Common myeloid progenitor, CD34-positive (primary cell): ENCODE measurements around the gene MYO18B.

Source experiments
- CTCF ChIA-PET: fragments of 350-600 bp; sonication (Branson Sonifier 250); formaldehyde crosslinking; loops from one replicate; lab custom pipeline; 2021; ENCODE audit warnings: antibody characterized with exemption; lab: Charles Lee
- POLR2A ChIA-PET: fragments of 350-600 bp; sonication (Branson Sonifier 250); formaldehyde crosslinking; loops from one replicate; lab custom pipeline; 2021; ENCODE audit warnings: antibody characterized with exemption; lab: Charles Lee
- DNase-seq, 3 donors: peaks; one replicate each; pipeline versions ENCODE4 v3.0.0 to v3.0.0-alpha.2; 2013
- H3K27ac ChIP-seq, 2 experiments: 1 replicate in 1 of 2; 2 replicates in 1 of 2; pipeline ENCODE4 v1.7.0; 2013; ENCODE audit warnings: inconsistent platforms in 2 of 2, low read length in 2 of 2, mild to moderate bottlenecking in 2 of 2, low read depth in 1 of 2, moderate library complexity in 1 of 2; ENCODE audit not compliant: severe bottlenecking in 2 of 2, insufficient read depth in 1 of 2, poor library complexity in 1 of 2
- H3K27me3 ChIP-seq, 5 experiments: replicated peaks in 2 of 5; 1 replicate in 3 of 5; 2 replicates in 2 of 5; pipeline versions ENCODE4 v1.6.1 to v1.7.0; 2013; ENCODE audit warnings: low read length in 4 of 5, mild to moderate bottlenecking in 2 of 5, moderate library complexity in 2 of 5, inconsistent platforms in 1 of 5; ENCODE audit not compliant: insufficient read depth in 5 of 5, control insufficient read depth in 4 of 5
- H3K36me3 ChIP-seq, 4 experiments: 1 replicate in 2 of 4; 2 replicates in 2 of 4; pipeline versions ENCODE4 v1.6.1 to v1.7.0; 2013; ENCODE audit warnings: low read length in 3 of 4, control low read depth in 1 of 4, mild to moderate bottlenecking in 1 of 4; ENCODE audit not compliant: control insufficient read depth in 4 of 4, insufficient read depth in 4 of 4
- H3K4me1 ChIP-seq, 4 experiments: 1 replicate in 3 of 4; 2 replicates in 1 of 4; pipeline versions ENCODE4 v1.6.1 to v1.7.1; 2013; ENCODE audit warnings: low read length in 3 of 4, mild to moderate bottlenecking in 3 of 4, control low read depth in 1 of 4, inconsistent platforms in 1 of 4, moderate library complexity in 1 of 4; ENCODE audit not compliant: control insufficient read depth in 4 of 4, insufficient read depth in 4 of 4; ENCODE audit errors: control extremely low read depth in 1 of 4
- H3K4me3 ChIP-seq, 7 experiments: 1 replicate in 4 of 7; 2 replicates in 3 of 7; pipeline versions ENCODE4 v1.5.1 to v1.7.0; 2013; ENCODE audit warnings: mild to moderate bottlenecking in 7 of 7, low read length in 6 of 7, moderate library complexity in 6 of 7, inconsistent platforms in 2 of 7, low read depth in 2 of 7, control low read depth in 1 of 7; ENCODE audit not compliant: insufficient read depth in 4 of 7, control insufficient read depth in 1 of 7; ENCODE audit errors: extremely low read depth in 1 of 7
- H3K9me3 ChIP-seq, 5 experiments: 1 replicate in 4 of 5; 2 replicates in 1 of 5; pipeline versions ENCODE4 v1.6.1 to v1.7.1; 2013; ENCODE audit warnings: low read length in 4 of 5, mild to moderate bottlenecking in 2 of 5, inconsistent platforms in 1 of 5, low read depth in 1 of 5, moderate library complexity in 1 of 5; ENCODE audit not compliant: control insufficient read depth in 4 of 5, insufficient read depth in 2 of 5; ENCODE audit errors: control extremely low read depth in 1 of 5
- WGBS: methylation state at CpG from one replicate; pipeline ENCODE4 v1.1.5; 2013; ENCODE audit not compliant: insufficient coverage; 5-methylcytosine and 5-hydroxymethylcytosine counted together

Gene MYO18B

DNA sequence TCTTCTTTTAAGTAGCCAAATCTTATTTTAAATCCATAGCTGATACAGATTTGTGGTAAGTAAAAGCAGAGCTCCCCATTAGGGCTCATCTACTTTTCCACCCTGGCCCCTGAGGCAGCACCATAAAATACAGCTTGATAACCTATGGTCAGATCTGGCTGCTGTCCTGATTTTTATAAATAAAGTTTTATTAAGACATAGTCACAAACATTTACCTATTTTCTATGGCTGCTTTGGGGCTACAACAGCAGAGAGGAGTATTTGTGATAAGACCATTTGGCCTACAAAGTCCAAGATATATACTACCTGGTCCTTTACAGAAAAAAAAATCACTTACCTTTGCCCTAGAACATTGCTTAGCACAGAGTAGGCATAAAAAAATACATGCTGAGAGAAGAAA lies 227.3 kb downstream of the MYO18B start:
- H3K27me3 ChIP-seq = peaks cover 0 to 3% (median 0%) of the 10 kb centered on the region in 5 experiments

DNA sequence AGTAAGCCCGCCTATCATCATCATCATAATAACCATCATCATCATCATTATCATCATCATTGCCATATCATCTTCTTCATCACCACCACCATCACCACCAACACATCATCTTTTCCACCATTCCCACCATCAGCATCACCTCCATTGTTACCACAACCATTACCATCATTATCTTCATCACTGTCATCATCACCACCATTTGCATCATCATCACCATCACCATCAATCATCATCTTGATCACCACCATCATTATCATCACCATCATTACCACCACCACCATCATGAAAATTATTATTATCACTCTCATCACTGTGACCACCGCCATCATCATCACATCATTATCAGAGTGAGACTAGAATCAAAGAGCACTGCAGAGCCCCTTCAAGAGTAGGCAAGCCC lies 227.9 kb downstream of the MYO18B start:
- DNase-seq = no peak
- no peaks in the 10 kb centered on the region for H3K36me3 ChIP-seq
- H3K27me3 ChIP-seq = peaks cover 0 to 3% (median 0%) of the 10 kb centered on the region in 5 experiments
- peaks cover 11 to 17% (median 12%) of the 10 kb centered on the region in 4 experiments for H3K4me1 ChIP-seq
- no peak overlapping the region for H3K27ac ChIP-seq
- peaks cover 0 to 2% (median 0%) of the 10 kb centered on the region in 5 experiments for H3K9me3 ChIP-seq
- POLR2A ChIA-PET = no interaction called here
- 100% methylated on average over 1 of the region's 2 CpGs for WGBS
- CTCF ChIA-PET = no interaction called here
- H3K4me3 ChIP-seq = no peak overlapping the region

More for the DNA sequence above, 227.3 kb downstream of the MYO18B start:
- no peak for DNase-seq
- ChIA-PET POLR2A (no interaction called here), CTCF (no interaction called here)
- H3K27ac ChIP-seq = no peak overlapping the region
- peaks cover 0 to 2% (median 0%) of the 10 kb centered on the region in 5 experiments for H3K9me3 ChIP-seq
- peaks cover 11 to 17% (median 12%) of the 10 kb centered on the region in 4 experiments for H3K4me1 ChIP-seq
- no peaks in the 10 kb centered on the region for H3K36me3 ChIP-seq
- no peak overlapping the region for H3K4me3 ChIP-seq

GRCh38 chr22:25970374-25970911 lies 228.5 kb downstream of the MYO18B start:
- H3K4me3 ChIP-seq = no peak overlapping the region
- ChIA-PET POLR2A (no interaction called here), CTCF (no interaction called here)
- no peaks in the 10 kb centered on the region for H3K36me3 ChIP-seq
- peaks cover 0 to 4% (median 0%) of the 10 kb centered on the region in 5 experiments for H3K27me3 ChIP-seq
- H3K9me3 ChIP-seq = no peaks in the 10 kb centered on the region
- peaks cover 11 to 17% (median 12%) of the 10 kb centered on the region in 4 experiments for H3K4me1 ChIP-seq
- DNase-seq = peak in 2 of 3 donors; percentile 19 to 25
- no peak overlapping the region for H3K27ac ChIP-seq
- 38% methylated on average over 2 of the region's 6 CpGs for WGBS

DNA sequence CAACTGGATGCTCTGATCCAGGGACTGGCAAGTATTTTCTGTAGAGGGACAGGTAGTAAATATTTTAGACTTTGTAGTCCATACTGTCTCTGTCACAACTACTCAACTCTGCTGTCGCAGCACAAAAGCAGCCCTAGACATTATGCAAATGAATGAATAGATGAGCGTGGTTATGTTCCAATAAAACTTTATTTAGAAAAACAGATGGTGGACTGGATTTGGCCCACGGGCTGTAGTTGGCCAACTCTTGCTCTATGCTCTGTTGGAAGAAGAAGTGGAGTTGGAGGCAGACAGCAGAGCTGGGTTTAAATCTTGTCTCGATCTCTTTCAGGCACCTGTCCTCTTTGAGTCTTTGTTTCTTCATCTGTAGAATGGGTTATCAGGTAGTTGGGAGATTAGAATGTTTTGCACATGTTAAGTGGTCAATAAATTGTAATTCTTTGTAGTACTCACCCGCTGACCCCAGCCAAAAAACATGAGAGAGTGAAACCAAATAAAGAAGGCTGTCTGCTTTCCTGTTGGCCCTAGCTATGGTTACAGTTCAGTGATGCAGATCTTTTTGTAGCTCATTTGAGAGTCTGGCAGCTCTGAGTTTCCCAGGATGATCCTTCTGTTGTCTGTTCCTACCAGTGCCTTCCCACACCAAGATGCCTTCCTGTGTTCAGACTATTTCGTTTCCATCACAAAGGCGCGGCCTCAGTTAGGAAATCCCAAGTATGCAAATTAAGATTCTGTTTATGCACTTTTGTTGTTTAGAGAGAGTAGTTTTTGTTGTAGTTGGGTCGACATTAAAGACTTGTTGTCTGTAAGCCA lies 229.2 kb downstream of the MYO18B start:
- ChIA-PET CTCF (no interaction called here), POLR2A (no interaction called here)
- Histone ChIP-seq H3K4me3 (no peak overlapping the region), H3K4me1 (peaks cover 6 to 12% (median 7%) of the 10 kb centered on the region in 4 experiments), H3K36me3 (no peaks in the 10 kb centered on the region), H3K27me3 (peaks cover 0 to 7% (median 2%) of the 10 kb centered on the region in 5 experiments), H3K27ac (no peak overlapping the region), H3K9me3 (no peaks in the 10 kb centered on the region)
- no peak for DNase-seq
- 77% methylated on average over 7 of the region's 9 CpGs for WGBS

- H3K4me3 ChIP-seq = no peak overlapping the region
- H3K27ac ChIP-seq = no peak overlapping the region
- H3K27me3 ChIP-seq = peaks cover 0 to 7% (median 2%) of the 10 kb centered on the region in 5 experiments
- no peaks in the 10 kb centered on the region for H3K9me3 ChIP-seq
- H3K4me1 ChIP-seq = peaks cover 0 to 5% (median 0%) of the 10 kb centered on the region in 4 experiments
- DNase-seq = no peak
- POLR2A ChIA-PET = no interaction called here
- no peaks in the 10 kb centered on the region for H3K36me3 ChIP-seq
- CTCF ChIA-PET = no interaction called here
- WGBS = 77% methylated on average over 1 of the region's 9 CpGs
Observed at GRCh38 chr22:25972397-25972796, 230.4 kb downstream of the MYO18B start.

DNA sequence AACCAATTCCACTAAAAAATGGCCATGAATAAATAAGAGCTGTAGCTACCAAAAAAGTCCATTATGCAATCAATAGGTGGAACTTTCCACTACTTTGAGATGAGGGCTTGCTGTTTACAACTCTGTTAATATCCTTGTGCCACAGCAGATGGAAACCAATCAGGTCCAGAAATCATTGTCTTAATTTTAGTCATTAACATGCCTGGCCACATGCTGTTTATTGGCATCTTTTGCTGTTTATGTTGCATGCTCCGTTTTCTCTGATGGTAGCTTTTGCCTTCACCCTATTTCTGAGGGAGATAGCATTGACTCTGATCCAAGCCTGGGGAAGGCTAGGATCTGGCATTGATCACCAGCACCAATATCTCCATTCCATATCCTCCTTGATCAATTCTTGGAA lies 234.4 kb downstream of the MYO18B start:
- ChIA-PET POLR2A (no interaction called here), CTCF (no interaction called here)
- Histone ChIP-seq H3K36me3 (no peaks in the 10 kb centered on the region), H3K27me3 (peaks cover 0 to 13% (median 2%) of the 10 kb centered on the region in 5 experiments), H3K9me3 (no peaks in the 10 kb centered on the region), H3K4me3 (no peak overlapping the region), H3K27ac (no peak overlapping the region), H3K4me1 (no peaks in the 10 kb centered on the region)
- 100% methylated on average over 1 of the region's 1 CpG for WGBS
- no peak for DNase-seq

DNA sequence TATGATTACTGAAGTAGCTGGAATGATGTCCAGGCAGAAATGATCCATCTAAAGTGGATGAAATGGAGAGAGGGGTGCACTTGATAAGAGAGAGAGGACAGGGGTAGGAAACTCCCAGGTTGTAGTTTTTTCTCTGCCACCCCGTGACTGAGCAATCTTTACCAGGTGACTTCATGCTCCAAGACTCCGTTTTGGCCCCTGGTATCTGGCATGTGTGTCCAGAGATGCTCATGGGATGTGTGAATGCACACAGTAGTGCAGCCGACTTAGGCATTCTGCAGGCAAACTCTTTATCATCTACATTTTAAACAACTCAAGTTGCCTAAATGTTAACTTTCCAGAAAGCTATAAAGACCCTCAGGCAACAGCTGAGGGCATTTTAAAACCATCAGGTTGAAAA lies 238.0 kb downstream of the MYO18B start:
- POLR2A ChIA-PET = no interaction called here
- no peak for DNase-seq
- Histone ChIP-seq H3K27ac (no peak overlapping the region), H3K27me3 (peaks cover 0 to 18% (median 2%) of the 10 kb centered on the region in 5 experiments), H3K4me1 (peaks cover 0 to 3% (median 0%) of the 10 kb centered on the region in 4 experiments), H3K9me3 (peaks cover 0 to 2% (median 0%) of the 10 kb centered on the region in 5 experiments), H3K4me3 (no peak overlapping the region), H3K36me3 (no peaks in the 10 kb centered on the region)
- CTCF ChIA-PET = no interaction called here
- 100% methylated on average over 2 of the region's 3 CpGs for WGBS
